Skeletal muscle cell (primary cell): Measurements from ENCODE around the gene PTPN4.
"Not testable (repeated sequence)": the region's sequence is repeated elsewhere in the genome, so short reads cannot be mapped to it uniquely, and the experiment has no call there.

Experiments used
- DNase-seq: peaks from one replicate; pipeline ENCODE4 v3.0.0-alpha.2; 2010; ENCODE audit warnings: low read depth
- H3K4me3 ChIP-seq: 2 replicates; pipeline ENCODE4 v1.5.1; 2011; ENCODE audit warnings: low read depth, mild to moderate bottlenecking, control low read depth, low read length, moderate library complexity

Gene PTPN4

GRCh38 chr2:119996896-119997891, 237.5 kb downstream of the PTPN4 start:
- DNase-seq, H3K4me3 ChIP-seq: not testable (repeated sequence)

GRCh38 chr2:120001471-120001870, 241.7 kb downstream of the PTPN4 start:
- no peak overlapping the region for H3K4me3 ChIP-seq
- no peak for DNase-seq

GRCh38 chr2:120004254-120004653, 244.5 kb downstream of the PTPN4 start:
- DNase-seq, result no peak
- H3K4me3 ChIP-seq, result no peak overlapping the region

GRCh38 chr2:120005834-120006521, 246.3 kb downstream of the PTPN4 start:
- no peak for DNase-seq
- no peak overlapping the region for H3K4me3 ChIP-seq

GRCh38 chr2:120007851-120008250, 248.1 kb downstream of the PTPN4 start:
- no peak for DNase-seq

GRCh38 chr2:120012363-120012762, 252.6 kb downstream of the PTPN4 start:
- no peak for DNase-seq
- H3K4me3 ChIP-seq, result peak overlapping the region; percentile 92

More at GRCh38 chr2:120007851-120008250, 248.1 kb downstream of the PTPN4 start:
- no peak overlapping the region for H3K4me3 ChIP-seq

- peak; percentile 88 for DNase-seq
- peak within 1 kb of the TSS; percentile 92 for H3K4me3 ChIP-seq
These were observed 253.3 kb downstream of the PTPN4 start, which contains the start of gene EPB41L5 for GRCh38 chr2:120012771-120013596. EPB41L5 (plus strand) TSS chr2:120013077; CDS start chr2:120019085, 6,008 bp downstream.

GRCh38 chr2:120013597-120014223, 254.0 kb downstream of the PTPN4 start:
- peak overlapping the region; percentile 92 for H3K4me3 ChIP-seq
- no peak for DNase-seq

- H3K4me3 ChIP-seq, result peak overlapping the region; percentile 92
- DNase-seq, result no peak
These were observed 254.7 kb downstream of the PTPN4 start for GRCh38 chr2:120014226-120014980.

GRCh38 chr2:120016800-120017199, 257.1 kb downstream of the PTPN4 start:
- DNase-seq, result no peak
- no peak overlapping the region for H3K4me3 ChIP-seq

GRCh38 chr2:120017201-120017600, 257.5 kb downstream of the PTPN4 start:
- H3K4me3 ChIP-seq, result no peak overlapping the region
- DNase-seq, result no peak

- H3K4me3 ChIP-seq, result no peak overlapping the region
- DNase-seq, result no peak
These were observed 258.8 kb downstream of the PTPN4 start for GRCh38 chr2:120018549-120018948.

GRCh38 chr2:120020554-120020953, 260.8 kb downstream of the PTPN4 start:
- no peak overlapping the region for H3K4me3 ChIP-seq
- no peak for DNase-seq

- not testable (repeated sequence) for DNase-seq, H3K4me3 ChIP-seq
These were observed 262.8 kb downstream of the PTPN4 start for GRCh38 chr2:120022505-120022904.

- DNase-seq, result no peak
These were observed 267.2 kb downstream of the PTPN4 start for GRCh38 chr2:120026890-120027289.

GRCh38 chr2:120028795-120029194, 269.1 kb downstream of the PTPN4 start:
- no peak overlapping the region for H3K4me3 ChIP-seq
- no peak for DNase-seq

More at GRCh38 chr2:120026890-120027289, 267.2 kb downstream of the PTPN4 start:
- H3K4me3 ChIP-seq, result no peak overlapping the region

- no peak for DNase-seq
- H3K4me3 ChIP-seq, result no peak overlapping the region
These were observed 270.2 kb downstream of the PTPN4 start for GRCh38 chr2:120029672-120030640.
